GM20431 (cell line): ENCODE data around the gene TF.

Source experiments
- in situ Hi-C: fragments of 300-500 bp; cut with MseI, MboI; formaldehyde crosslinking; loops from one replicate; pipeline ENCODE4 v1.15.0; 2020; ENCODE audit warnings: low sequenced_read_pairs; ENCODE audit not compliant: unreplicated experiment

TF gene

DNA sequence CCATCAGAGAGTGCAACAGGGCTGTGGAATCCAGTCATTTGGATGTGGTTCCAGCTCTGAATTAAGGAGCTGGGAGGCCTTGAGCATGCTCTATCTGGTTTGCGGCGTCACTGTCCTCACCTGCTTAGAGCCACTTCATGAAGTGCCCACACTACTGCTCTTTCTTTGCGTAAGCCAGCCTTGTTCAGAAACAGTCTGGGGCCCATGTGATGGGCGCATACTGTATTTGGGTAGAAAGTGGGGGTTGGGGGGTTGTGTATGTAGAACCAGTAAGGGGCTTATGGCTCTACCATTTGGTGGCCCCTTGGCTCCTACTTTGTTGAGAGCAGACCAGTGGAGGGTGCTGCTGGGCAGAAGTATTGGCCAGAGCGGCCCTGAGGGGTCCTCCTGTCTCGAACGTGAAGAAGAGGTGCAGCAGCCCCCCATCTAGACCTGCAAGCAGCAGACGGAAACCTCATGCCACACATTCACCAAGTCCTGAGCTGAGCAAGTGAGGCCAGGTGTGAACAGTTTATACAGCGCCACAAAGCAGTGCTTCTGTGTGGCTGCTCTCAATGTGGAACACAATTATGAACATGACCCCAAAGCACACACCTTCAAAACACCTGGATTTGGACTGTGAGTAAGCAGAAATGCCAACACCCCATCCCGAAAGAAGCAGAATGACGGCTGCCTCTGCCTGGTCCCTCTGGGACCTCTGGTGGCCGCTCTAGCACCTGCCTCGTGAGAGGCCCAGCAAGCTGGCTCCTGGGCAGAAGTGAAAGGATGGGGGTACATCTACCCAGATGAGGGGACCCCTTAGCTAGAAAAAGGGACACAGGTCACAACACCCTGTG, 86.0 kb downstream of the TF start:
- in situ Hi-C loops, result no loop called here

DNA sequence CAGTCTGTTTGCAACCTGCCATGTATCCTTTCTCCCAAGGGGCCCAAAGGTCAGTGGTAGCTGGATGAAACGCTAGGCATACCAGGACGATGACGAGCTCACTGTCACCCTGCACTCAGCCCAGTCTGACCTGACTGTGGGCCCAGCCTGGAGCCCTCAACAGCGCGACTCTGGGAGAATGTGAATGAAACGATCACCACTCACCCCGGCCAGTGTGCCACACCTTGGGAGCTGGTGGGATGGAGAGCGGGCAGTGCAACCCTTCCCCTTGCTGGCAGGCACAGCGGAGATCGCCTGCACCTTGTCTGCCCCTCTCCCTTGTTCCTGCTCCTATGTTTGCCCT, 86.6 kb downstream of the TF start:
- in situ Hi-C loops, result no loop called here

DNA sequence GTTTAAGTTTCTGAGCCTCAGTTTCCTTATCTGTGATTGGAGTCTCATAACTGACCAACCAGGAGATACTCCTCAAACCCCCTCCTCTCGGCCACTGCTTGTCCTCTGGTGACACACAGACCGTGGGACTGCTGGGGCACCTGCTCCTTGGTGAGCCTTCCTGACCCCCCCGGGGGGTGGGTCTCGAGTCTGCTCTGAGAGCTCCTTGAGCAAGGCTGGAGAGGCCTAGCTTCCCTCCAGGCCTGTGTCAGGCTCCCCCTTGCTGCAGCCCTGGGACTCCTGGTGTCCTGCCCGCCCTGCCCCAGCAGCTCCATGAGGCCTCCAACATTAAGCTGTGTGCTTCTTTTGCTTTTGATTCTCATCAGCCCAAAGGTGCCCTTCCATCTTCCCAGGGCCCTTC, 87.1 kb downstream of the TF start:
- in situ Hi-C loops, result no loop called here

DNA sequence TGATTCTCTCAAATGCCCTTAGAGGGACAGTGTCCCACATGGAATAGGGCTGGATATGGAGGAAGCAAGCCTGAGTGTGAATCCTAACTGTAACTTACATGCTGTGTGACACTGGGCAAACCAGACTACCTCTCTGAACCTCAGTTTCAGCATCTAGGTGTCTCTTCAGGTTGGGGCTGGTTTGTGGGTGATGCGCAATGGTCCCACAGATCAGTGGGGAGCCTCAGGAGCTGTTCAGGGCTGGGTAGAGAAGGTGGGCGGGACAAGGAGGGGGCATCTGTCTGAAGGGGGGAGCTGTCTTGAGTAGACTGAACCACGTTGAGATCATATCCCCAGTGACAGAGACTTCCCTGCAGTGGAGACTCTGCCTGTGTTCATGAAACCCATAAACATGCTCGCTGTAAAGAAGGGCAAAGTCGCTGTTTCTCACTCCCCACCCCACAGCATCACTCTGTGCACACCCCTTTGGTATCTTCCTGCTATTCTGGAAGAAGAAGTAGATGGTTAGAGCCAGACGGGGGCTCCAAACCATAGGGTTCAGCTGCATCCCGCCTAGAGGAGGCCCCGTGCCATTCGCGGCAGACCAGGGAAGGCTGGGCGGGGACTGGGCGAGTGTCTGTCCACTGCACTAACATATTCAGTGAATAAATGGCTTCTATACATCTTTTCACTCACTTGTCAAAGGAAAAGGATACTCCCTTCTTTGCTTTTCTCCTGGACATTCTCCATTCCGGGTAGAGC, 87.9 kb downstream of the TF start:
- in situ Hi-C loops, result no loop called here

DNA sequence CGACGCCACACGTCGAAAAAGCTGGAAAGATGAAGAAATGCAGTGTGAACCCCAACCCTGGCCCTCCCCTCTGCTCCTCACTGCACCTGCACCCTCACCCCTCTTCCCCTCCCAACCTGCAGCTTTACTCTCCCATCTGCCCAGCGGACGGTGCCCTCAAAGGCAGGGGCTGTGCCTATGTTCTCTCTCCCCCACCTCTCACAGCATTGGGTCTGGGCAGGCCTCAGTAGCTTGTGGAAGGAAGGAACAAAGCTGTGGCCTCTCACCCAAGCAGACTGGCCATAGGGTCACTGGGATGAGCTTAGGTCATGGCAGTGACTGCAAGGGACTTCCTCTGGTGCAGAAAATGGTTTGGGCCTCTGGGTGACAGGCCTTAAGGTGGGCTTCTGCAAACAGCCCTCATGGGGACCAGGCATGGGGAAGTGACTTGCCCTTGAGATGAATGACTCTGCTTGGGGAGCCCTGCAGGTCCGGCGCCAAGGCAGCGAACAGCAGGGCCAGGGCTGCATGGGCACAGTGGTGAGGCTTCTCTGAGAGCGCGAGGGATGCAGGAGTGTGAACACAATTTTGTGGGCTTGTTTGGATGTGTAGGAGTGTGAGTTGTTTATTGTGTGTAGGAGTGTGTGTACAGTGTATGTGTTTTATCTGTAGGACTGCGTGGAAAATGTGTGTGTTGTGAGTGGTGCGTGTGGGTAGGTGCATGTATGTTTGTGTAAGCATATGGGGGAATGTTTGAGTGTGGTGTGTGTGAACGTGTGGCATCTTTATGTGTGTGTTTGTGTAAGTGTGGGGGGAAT, 88.6 kb downstream of the TF start:
- in situ Hi-C loops, result no loop called here

DNA sequence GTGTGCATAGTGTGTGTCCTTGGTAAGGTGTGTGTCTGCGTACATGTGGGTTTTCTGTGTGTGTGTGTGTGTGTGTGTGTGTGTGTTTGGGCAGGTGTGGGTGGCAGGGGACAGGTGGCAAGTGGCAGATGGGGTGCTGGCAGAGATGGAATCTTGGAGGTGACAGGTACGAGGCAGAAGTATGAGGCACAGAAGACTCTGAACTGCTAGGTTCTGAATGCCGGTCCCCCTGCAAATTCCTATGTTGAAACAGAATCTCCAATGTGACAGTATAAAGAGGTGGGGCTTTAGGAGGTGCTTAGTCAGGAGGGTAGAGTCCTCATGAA, 89.2 kb downstream of the TF start:
- in situ Hi-C loops, result no loop called here

DNA sequence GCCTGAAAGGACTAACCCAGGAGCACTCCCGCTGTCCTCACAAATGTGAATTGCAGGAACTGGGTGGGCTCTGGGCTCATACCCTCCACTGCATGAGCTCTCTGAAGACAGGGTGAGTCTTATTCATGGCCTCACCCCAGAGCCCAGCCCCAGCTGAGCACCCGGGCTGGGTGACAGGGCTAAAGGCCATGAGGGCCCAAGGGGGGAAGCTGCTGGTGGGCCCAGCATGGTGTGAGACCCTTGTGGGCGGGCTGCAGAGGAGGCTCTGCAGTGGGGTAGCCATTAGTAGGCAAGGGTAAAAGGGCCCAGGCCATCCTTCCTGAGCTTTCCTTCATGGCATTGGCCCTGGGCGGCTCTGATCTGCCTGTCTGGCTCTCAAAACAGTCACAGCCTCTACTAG, 89.8 kb downstream of the TF start:
- in situ Hi-C loops, result no loop called here

DNA sequence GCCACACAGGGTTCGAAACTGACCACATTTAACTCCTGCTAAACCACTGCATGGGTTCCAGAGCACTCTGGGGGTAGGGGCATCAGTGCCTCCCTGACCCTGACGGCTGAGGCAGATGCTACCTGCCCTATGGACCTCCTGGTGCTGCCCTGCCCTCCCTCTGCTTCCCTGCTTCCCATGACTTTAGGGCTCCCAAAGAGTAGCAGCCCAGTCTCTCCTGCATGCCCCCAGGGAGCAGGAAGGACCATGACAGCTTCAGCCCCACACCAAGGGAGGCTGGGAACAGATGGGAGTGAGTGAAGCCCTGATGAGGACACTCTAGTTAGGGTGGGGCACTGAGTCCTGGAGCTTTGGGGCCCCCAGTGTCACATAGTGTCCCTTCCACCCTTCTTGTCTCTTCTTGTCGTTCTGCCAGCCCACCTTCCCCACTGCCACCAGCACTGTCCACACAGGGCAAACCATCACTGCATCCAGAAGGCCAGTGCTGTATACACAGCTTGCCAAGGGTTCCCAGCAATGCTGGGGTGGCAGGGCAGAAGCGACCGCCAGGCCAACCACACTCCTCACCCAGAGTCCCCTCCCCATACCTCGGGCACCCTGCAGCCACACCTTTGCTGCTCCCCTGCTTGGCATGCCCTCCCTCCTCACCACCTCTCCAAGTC, 90.4 kb downstream of the TF start:
- in situ Hi-C loops, result no loop called here

DNA sequence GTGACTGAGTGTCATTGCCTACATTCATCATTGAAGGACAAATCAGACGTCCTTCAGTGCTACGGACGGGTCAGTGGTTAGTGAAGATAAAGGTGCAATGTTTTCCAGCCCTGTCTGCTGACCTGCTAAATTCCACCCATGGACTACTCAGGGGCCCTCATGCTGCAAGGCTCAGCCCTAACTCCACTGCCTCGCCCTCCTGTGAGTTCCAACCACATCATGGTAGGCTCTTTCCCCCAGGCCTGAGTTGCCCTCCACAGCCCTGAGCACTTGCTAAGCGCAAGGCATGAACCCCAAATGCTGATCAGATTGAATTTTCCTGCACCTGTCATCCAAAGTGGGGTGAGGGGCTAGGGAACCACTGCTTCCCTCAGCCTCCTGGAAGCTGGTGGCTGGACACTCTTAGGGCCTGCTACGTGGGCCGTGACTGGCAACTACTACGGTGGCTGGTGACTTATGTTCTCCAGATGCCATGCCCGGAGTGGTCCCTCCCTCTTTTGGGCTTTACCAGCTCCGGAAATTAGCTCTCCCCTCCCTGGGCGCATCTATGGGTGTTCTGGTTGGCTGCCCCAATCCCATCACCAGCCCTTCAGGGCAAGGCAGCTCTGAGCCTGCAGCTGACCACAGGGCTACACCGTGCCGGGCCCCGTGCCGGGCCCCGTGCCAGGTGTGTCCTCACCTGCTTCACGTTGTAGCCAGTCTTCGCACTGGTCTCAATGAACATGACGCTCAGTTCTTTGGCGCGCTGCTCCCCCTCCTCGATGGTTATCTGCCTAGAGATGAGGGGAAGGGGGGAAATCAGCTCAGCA, 91.5 kb downstream of the TF start:
- in situ Hi-C loops, result no loop called here

DNA sequence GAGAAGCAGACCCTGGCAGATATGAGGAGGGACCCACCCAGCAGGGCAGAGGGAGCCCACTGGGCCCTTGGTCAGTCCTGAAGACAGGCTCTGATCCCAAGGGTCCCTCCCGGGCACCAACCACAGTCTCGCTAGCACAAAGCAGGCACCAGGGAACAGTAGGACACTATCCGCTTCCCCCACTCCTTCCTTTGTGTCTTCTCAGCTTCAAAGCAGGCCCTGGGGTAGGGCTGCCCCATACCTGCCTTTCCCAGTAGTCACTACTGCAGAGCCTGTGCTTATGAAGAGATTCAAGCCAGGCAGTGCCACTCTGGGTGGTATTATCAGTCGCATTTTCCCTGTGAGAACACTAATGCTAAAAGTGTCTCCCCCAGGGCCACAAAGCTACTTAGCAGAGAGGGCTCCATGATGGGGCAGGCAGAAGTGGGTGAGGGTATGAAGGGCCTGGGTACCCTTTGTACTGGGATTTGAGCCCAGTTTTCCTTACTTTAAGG, 92.2 kb downstream of the TF start:
- in situ Hi-C loops, result no loop called here

DNA sequence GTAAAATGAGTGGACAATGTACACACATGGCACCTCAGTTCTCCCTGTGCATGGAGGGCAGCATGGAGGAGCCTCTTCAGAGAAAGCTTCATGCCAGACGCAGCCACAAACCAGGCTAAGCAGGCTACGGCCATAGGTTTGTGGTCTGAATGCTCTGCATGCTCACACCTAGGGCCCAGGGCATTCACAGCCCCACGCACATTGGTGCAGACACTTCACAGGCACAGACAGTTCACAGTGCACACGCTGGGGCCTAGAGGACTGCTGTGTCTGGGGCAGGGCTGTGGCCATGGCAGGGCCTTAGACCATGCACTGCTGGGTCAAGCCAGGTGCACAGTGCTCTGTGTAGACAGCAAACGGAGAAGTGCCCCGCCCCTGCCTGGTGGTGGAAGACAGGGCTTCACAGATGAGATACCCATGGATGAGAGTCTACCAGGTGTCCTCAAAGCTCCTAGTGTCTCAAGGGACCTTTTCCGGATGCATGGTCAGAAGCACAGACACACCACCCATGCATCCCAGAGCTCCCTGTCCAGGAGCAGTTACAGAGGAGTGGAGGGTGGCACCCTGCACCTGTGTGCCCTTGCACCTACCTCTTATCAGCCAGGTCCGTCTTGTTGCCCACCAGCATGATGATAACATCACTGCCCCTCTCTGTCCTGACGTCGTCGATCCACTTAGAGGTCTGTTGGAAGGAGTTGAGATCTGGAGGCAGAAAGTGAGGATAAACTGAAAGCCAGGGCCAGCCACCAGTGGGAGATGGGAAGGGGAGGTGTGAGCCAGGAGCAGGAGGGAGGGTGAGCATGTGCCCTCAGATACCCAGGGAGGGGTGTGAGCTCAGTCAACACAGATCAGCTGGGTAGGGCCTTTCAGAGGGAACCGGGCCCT, 93.0 kb downstream of the TF start:
- in situ Hi-C loops, result no loop called here

DNA sequence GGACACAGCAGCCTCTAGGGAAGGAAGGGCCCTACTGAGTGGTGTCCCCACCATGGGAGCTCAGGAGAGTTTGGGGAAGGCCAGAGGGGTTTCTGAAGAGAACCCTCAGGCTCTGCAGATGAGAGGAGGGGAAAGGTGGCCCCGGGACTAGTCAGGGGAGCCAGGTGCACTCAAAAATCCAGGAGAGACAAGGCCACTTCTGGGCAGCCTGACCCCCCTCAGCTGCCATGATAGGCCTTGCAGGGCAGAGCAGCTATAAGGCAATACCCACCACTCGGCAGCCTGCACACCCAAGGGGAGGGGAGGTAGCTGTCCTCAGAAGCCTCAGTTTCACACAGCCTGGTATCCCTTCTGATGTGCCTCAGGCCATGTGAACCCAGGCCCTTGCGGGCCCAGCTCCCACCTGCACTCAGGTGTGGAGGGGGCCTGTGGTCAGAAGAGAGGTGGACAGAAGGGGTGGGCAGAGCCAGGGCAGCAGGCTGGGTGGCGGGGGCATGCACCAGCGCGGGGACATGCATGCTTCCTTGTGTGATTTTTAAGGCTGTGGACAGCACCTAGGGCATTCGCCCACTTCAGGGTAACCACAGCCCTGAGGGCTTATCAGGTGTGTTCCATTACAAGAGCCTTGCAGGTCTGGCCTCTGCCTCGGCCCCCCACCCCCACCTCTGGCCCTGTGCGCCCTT, 94.0 kb downstream of the TF start:
- in situ Hi-C loops, result no loop called here

DNA sequence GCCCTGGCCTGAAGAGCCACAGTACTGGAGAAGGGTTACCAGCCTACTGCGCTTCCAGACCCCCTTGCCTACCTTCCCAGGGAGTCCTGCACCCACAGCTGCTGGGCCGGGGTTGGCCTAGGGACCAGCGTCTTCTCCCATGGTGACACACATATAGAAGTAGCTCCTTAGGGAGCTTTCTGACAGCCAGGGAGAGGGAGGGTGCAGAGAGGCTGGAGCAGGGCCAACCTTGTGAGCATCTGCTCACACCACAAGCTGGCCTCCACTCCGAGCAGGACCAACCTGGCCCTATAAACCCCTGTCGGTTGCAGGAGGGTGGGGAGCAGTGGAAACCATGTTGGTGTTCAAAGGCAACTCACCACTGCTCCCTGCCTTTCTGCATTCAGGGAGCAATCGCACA, 94.6 kb downstream of the TF start:
- in situ Hi-C loops, result no loop called here

DNA sequence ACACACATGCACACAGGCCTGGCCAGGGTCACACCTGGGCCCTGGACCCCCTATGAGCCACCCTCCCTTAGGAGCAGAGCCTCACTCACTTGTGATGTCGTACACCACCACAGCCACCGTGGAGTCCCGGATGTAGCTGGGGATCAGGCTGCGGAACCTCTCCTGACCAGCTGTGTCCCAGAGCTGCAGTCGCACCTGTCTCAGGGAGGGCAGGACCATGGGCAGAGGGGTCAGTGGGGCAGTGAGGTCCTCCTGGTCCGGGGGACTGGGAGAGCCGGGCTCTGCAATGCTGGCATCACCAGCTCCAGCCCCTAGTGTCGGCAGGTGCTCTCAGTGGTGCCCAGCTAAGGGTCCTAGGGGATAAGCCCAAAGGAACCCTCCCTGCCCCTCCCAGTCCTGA, 95.0 kb downstream of the TF start:
- in situ Hi-C loops, result no loop called here

DNA sequence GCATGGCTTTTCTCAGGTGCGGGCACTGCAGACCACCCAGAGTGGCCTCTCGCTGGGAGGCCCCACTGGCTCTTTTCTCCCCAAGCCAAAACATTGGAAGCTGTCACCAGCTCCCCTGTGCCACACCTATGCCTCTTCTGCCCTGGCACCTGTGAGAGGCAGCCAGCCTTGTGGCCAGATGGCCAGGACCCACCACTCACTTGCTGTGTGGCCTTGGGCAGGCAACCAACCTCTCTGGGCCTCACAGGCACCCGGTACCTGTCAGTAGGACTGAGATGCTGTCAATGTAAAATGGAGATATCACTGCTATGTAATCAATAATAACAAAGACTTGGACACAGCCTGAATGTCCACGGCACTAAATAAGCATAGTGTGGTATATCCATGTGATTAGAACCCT, 96.0 kb downstream of the TF start:
- in situ Hi-C loops, result no loop called here

DNA sequence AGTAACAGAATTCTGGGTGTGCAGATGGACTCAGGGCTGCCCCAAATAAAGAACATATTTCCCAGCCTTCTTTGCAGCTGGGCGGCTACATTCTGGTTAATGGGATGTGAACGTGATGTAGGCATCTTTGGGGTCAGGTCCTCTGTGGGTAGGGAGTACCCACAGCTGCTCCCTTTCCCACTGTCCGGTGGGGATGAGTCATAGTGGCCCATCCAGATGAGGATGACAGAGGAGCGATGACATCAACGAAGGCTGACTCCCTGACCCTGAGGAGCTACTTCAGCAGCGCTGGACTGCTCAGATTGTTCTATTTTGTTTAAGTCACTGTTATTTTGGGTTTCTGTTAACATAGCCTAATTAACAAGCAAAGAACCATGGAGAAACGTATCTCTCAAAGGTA, 97.4 kb downstream of the TF start:
- in situ Hi-C loops, result no loop called here

DNA sequence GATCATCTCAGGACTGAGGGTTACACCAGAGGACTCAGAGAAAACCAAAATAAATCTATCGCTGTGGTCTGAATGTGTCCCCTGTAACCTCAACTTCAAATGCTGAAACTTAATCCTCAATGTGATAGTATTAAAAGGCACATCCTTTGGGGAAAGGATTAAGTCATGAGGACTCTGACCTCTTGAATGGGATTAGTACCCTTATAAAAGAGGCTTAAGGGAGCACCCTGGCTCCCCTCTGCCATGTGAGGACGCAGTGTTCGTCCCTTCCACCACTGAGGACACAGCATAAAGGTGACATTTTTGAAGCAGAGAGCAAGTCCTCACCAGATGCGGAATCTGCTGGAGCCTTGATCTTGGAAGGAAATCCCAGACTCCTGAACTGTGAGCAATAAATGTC, 98.9 kb downstream of the TF start:
- in situ Hi-C loops, result no loop called here
